Mononuclear cell (primary cell): ENCODE results near the gene LAMC1. TPM values are rescaled to one million over a fixed set of nuclear protein-coding genes. Genes with fewer than 3 reads are reported as not detected.
"Not testable (repeated sequence)": the region's sequence is repeated elsewhere in the genome, so short reads cannot be mapped to it uniquely, and the experiment has no call there.

ENCODE experiments used
- H3K27me3 ChIP-seq: 2 replicates; pipeline ENCODE4 v1.6.0; 2011; ENCODE audit warnings: low read length, control low read depth; ENCODE audit not compliant: insufficient read depth
- H3K4me1 ChIP-seq: 2 replicates; pipeline ENCODE4 v1.5.1; 2011; ENCODE audit warnings: mild to moderate bottlenecking, low read length, control low read depth; ENCODE audit not compliant: insufficient read depth
- H3K4me3 ChIP-seq: 2 replicates; pipeline ENCODE4 v1.5.1; 2011; ENCODE audit warnings: mild to moderate bottlenecking, low read length, moderate library complexity
- H3K9me3 ChIP-seq: 2 replicates; pipeline ENCODE4 v1.5.1; 2011; ENCODE audit warnings: low read depth, mild to moderate bottlenecking, control low read depth, low read length
- total RNA-seq: library from RNA; depleted of rRNA; stranded (reverse); fragments of >200 nt; gene quantifications from one replicate; pipeline ENCODE4 v1.2.3, GENCODE V29; 2012

Gene LAMC1
- total RNA-seq, 1 donor: 2.6 TPM

- no peaks in the 10 kb centered on the region for H3K27me3 ChIP-seq
- H3K4me1 ChIP-seq: no peaks in the 10 kb centered on the region
- H3K9me3 ChIP-seq: no peaks in the 10 kb centered on the region
- no peak overlapping the region for H3K4me3 ChIP-seq
These were observed 25.2 kb downstream of the LAMC1 start for GRCh38 chr1:183048087-183049085.

GRCh38 chr1:183051546-183051945 is 28.3 kb downstream of the LAMC1 start:
- Histone ChIP-seq H3K4me3 (no peak overlapping the region), H3K27me3 (peaks cover 2% of the 10 kb centered on the region), H3K9me3 (no peaks in the 10 kb centered on the region), H3K4me1 (no peaks in the 10 kb centered on the region)

GRCh38 chr1:183052861-183053260 is 29.6 kb downstream of the LAMC1 start:
- Histone ChIP-seq H3K27me3 (peaks cover 2% of the 10 kb centered on the region), H3K9me3 (no peaks in the 10 kb centered on the region), H3K4me3 (no peak overlapping the region), H3K4me1 (no peaks in the 10 kb centered on the region)

- no peaks in the 10 kb centered on the region for H3K4me1 ChIP-seq
- no peak overlapping the region for H3K4me3 ChIP-seq
- H3K9me3 ChIP-seq: no peaks in the 10 kb centered on the region
- peaks cover 2% of the 10 kb centered on the region for H3K27me3 ChIP-seq
These were observed 35.8 kb downstream of the LAMC1 start for GRCh38 chr1:183058851-183059502.

- Histone ChIP-seq H3K4me3 (no peak overlapping the region), H3K27me3 (no peaks in the 10 kb centered on the region)
These were observed 38.0 kb downstream of the LAMC1 start for GRCh38 chr1:183061194-183061593.

GRCh38 chr1:183063349-183063748 is 40.1 kb downstream of the LAMC1 start:
- Histone ChIP-seq H3K9me3 (no peaks in the 10 kb centered on the region), H3K27me3 (no peaks in the 10 kb centered on the region), H3K4me3 (no peak overlapping the region), H3K4me1 (no peaks in the 10 kb centered on the region)

More at GRCh38 chr1:183061194-183061593, 38.0 kb downstream of the LAMC1 start:
- Histone ChIP-seq H3K9me3 (no peaks in the 10 kb centered on the region), H3K4me1 (no peaks in the 10 kb centered on the region)

GRCh38 chr1:183065168-183065706 is 42.0 kb downstream of the LAMC1 start:
- Histone ChIP-seq H3K9me3 (no peaks in the 10 kb centered on the region), H3K4me3 (no peak overlapping the region), H3K4me1 (no peaks in the 10 kb centered on the region), H3K27me3 (no peaks in the 10 kb centered on the region)

GRCh38 chr1:183066432-183066831 is 43.2 kb downstream of the LAMC1 start:
- not testable (repeated sequence) for H3K4me3 ChIP-seq, H3K9me3 ChIP-seq, H3K4me1 ChIP-seq, H3K27me3 ChIP-seq

GRCh38 chr1:183069562-183070216 is 46.5 kb downstream of the LAMC1 start:
- Histone ChIP-seq H3K9me3 (no peaks in the 10 kb centered on the region), H3K27me3 (no peaks in the 10 kb centered on the region), H3K4me3 (no peak overlapping the region), H3K4me1 (peaks cover 5% of the 10 kb centered on the region)

GRCh38 chr1:183070234-183070922 is 47.2 kb downstream of the LAMC1 start:
- H3K4me3 ChIP-seq: no peak overlapping the region
- H3K9me3 ChIP-seq: no peaks in the 10 kb centered on the region
- H3K27me3 ChIP-seq: no peaks in the 10 kb centered on the region
- H3K4me1 ChIP-seq: peaks cover 5% of the 10 kb centered on the region

- H3K27me3 ChIP-seq: no peaks in the 10 kb centered on the region
- peaks cover 5% of the 10 kb centered on the region for H3K4me1 ChIP-seq
- H3K4me3 ChIP-seq: no peak overlapping the region
- H3K9me3 ChIP-seq: no peaks in the 10 kb centered on the region
These were observed 47.9 kb downstream of the LAMC1 start for GRCh38 chr1:183070923-183071618.

- H3K27me3 ChIP-seq, H3K4me1 ChIP-seq, H3K4me3 ChIP-seq, H3K9me3 ChIP-seq: not testable (repeated sequence)
These were observed 49.4 kb downstream of the LAMC1 start for GRCh38 chr1:183072595-183072994.

GRCh38 chr1:183073320-183073719 is 50.1 kb downstream of the LAMC1 start:
- Histone ChIP-seq H3K27me3 (no peaks in the 10 kb centered on the region), H3K9me3 (no peaks in the 10 kb centered on the region), H3K4me1 (peaks cover 5% of the 10 kb centered on the region), H3K4me3 (no peak overlapping the region)

- Histone ChIP-seq H3K4me1 (peaks cover 5% of the 10 kb centered on the region), H3K4me3 (no peak overlapping the region), H3K9me3 (no peaks in the 10 kb centered on the region), H3K27me3 (no peaks in the 10 kb centered on the region)
These were observed 51.0 kb downstream of the LAMC1 start for GRCh38 chr1:183074215-183074614.
